ENCODE measurements around the gene KMT2E. TPM values are rescaled to one million over a fixed set of nuclear protein-coding genes. Genes with fewer than 3 reads are reported as not detected.
A peak's percentile ranks its signal among the peaks of the same experiment; 100 is the strongest.

The KMT2E gene
- total RNA-seq, 1 experiment from 2014 or later = 38.2 TPM

DNA sequence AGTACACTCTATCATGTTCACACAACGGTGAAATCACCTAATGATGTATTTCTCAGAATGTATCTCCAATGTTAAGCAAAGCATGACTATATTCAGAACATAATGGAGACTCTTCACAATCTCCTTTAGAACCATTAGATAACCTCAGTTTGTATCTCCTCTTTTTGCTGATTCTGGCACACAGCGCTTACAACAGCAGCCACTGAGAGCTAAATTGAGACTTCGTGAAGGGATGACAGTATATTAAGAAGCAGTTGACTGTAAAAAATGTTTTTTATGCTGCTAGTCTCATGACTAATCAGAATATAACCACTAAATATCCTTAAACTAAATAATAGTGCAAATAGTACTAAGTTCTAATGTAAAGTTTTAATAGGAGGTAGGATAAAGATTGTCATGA is 46.9 kb downstream of the KMT2E start:
- peaks cover 3% of the 10 kb centered on the region for H3K79me1 ChIP-seq (ENCODE audit: insufficient read depth, low read depth, low read length, poor library complexity, severe bottlenecking)
- no peak overlapping the region for H3K56ac ChIP-seq (ENCODE audit: insufficient read length, low read depth, low read length)
- no peak overlapping the region for H3K18ac ChIP-seq (ENCODE audit: insufficient read length, low read depth, low read length)
- H2BK120ac ChIP-seq (ENCODE audit: low read depth, low read length, poor library complexity, severe bottlenecking) = no peak overlapping the region
- H3K27me3 ChIP-seq (ENCODE audit: insufficient read depth, low read length) = no peaks in the 10 kb centered on the region
- no CpG with 5 or more reads among the region's 3 CpGs for WGBS (ENCODE audit: extremely low coverage, insufficient read length, low lambda C conversion rate)
- no peak overlapping the region for H3K4me2 ChIP-seq (ENCODE audit: insufficient read depth, insufficient read length, low read length)
- Mint-ChIP-seq H3K9me3 (no peaks in the 10 kb centered on the region), H3K27ac (peak overlapping the region in 1 of 3 experiments; percentile 28; a peak in 1 of 7 replicates), H3K36me3 (ENCODE audit: insufficient read depth in 1 of 3, low read depth in 3 of 3) (peaks cover 0 to 32% (median 30%) of the 10 kb centered on the region in 3 experiments; a peak in 5 of 7 replicates), H3K4me3 (no peak overlapping the region), H3K27me3 (ENCODE audit: low read depth) (no peaks in the 10 kb centered on the region), H3K4me1 (peaks cover 8 to 17% of the 10 kb centered on the region in 2 experiments)
- H4K8ac ChIP-seq (replicated peaks; ENCODE audit: insufficient read length, low read depth, low read length) = no peak overlapping the region
- peaks cover 2% of the 10 kb centered on the region; the same call in 1 of the 2 replicates for H3K79me2 ChIP-seq (ENCODE audit: insufficient read depth, low read length)
- no peak overlapping the region for H3T11ph ChIP-seq (ENCODE audit: low read length)
- H4K5ac ChIP-seq (ENCODE audit: insufficient read length, low read depth, low read length) = no peak overlapping the region
- no peaks in the 10 kb centered on the region; the same call in 1 of the 2 replicates for H3K4me1 ChIP-seq (ENCODE audit: insufficient read depth, low read length)
- H3K27ac ChIP-seq (ENCODE audit: insufficient read length, low read depth, low read length) = no peak overlapping the region
- H3K9me3 ChIP-seq (ENCODE audit: control insufficient read depth, low read depth, low read length) = no peaks in the 10 kb centered on the region
- no peak overlapping the region for H2BK12ac ChIP-seq (ENCODE audit: insufficient read length, low read depth, low read length)
- H2BK20ac ChIP-seq (ENCODE audit: low read depth, low read length, poor library complexity, severe bottlenecking) = no peak overlapping the region
- no peak overlapping the region for H2AK5ac ChIP-seq (ENCODE audit: insufficient read length, low read length)
- H3K23me2 ChIP-seq (ENCODE audit: insufficient read length, low read depth, low read length, poor library complexity, severe bottlenecking) = no peaks in the 10 kb centered on the region
- H4K20me1 ChIP-seq (ENCODE audit: control insufficient read depth, insufficient read depth, insufficient read length) = no peaks in the 10 kb centered on the region
- H3K4ac ChIP-seq (ENCODE audit: low read depth, low read length) = no peak overlapping the region
- no peak overlapping the region for H2AFZ ChIP-seq (ENCODE audit: low read length)
- H3K23ac ChIP-seq (ENCODE audit: insufficient read length, low read depth, low read length) = no peak overlapping the region
- DNase-seq = no peak
- no peak overlapping the region for H2BK5ac ChIP-seq (ENCODE audit: insufficient read length, low read length)
- H3K14ac ChIP-seq (ENCODE audit: insufficient read depth, low read length) = no peak overlapping the region
- no peak overlapping the region for H3K9ac ChIP-seq (ENCODE audit: extremely low read depth, insufficient read length, low read length)
- TF ChIP-seq, protein P1, sequence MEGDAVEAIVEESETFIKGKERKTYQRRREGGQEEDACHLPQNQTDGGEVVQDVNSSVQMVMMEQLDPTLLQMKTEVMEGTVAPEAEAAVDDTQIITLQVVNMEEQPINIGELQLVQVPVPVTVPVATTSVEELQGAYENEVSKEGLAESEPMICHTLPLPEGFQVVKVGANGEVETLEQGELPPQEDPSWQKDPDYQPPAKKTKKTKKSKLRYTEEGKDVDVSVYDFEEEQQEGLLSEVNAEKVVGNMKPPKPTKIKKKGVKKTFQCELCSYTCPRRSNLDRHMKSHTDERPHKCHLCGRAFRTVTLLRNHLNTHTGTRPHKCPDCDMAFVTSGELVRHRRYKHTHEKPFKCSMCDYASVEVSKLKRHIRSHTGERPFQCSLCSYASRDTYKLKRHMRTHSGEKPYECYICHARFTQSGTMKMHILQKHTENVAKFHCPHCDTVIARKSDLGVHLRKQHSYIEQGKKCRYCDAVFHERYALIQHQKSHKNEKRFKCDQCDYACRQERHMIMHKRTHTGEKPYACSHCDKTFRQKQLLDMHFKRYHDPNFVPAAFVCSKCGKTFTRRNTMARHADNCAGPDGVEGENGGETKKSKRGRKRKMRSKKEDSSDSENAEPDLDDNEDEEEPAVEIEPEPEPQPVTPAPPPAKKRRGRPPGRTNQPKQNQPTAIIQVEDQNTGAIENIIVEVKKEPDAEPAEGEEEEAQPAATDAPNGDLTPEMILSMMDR (conservative IDR thresholded peaks at IDR 0.05) = no peak
- H4K91ac ChIP-seq (ENCODE audit: insufficient read length, low read depth, low read length) = no peak overlapping the region
- H2BK15ac ChIP-seq (ENCODE audit: low read depth, low read length) = no peak overlapping the region
